A673 (cell line): Measurements from ENCODE around the gene LMOD3. TPM values are rescaled to one million over a fixed set of nuclear protein-coding genes. Genes with fewer than 3 reads are reported as not detected.

ENCODE experiments used
- BruUV-seq: library from RNA; stranded (reverse); fragments of 400-500 nt; replicated peaks from 2 replicates; lab custom pipeline; 2021; lab: Mats Ljungman, UMichigan
- CTCF ChIA-PET: fragments of 300-600 bp; sonication (Branson Sonifier 250); formaldehyde crosslinking; loops from one replicate; lab custom pipeline; 2022; ENCODE audit warnings: antibody characterized with exemption; lab: Charles Lee
- POLR2A ChIA-PET: fragments of 300-600 bp; sonication (Branson Sonifier 250); formaldehyde crosslinking; loops from one replicate; lab custom pipeline; 2022; ENCODE audit warnings: antibody characterized with exemption; ENCODE audit not compliant: low non-redundant PET; lab: Charles Lee
- DNase-seq: peaks from one replicate; pipeline ENCODE4 v3.0.0-alpha.2; 2015; ENCODE audit warnings: low spot score
- H3K27ac ChIP-seq: fragments of 200-600 bp; sonication (generic); 2 replicates; pipeline ENCODE4 v1.5.1; 2016; ENCODE audit warnings: mixed run types, low read depth, mild to moderate bottlenecking, mixed read lengths, antibody characterized with exemption, low read length; ENCODE audit not compliant: poor library complexity, severe bottlenecking
- H3K27me3 ChIP-seq: fragments of 200-600 bp; sonication (generic); replicated peaks from 2 replicates; pipeline ENCODE4 v1.6.1; 2017; ENCODE audit warnings: mixed run types, low read depth, mild to moderate bottlenecking, mixed read lengths, antibody characterized with exemption, low read length; ENCODE audit not compliant: insufficient read depth, poor library complexity
- H3K36me3 ChIP-seq: fragments of 200-600 bp; sonication (generic); 2 replicates; pipeline ENCODE4 v1.6.1; 2016; ENCODE audit warnings: mixed run types, mild to moderate bottlenecking, mixed read lengths, antibody characterized with exemption, low read length; ENCODE audit not compliant: insufficient read depth, poor library complexity, severe bottlenecking
- H3K4me1 ChIP-seq: fragments of 200-600 bp; sonication (generic); 2 replicates; pipeline ENCODE4 v1.6.1; 2017; ENCODE audit warnings: mixed run types, mild to moderate bottlenecking, mixed read lengths, antibody characterized with exemption, low read length; ENCODE audit not compliant: insufficient read depth, poor library complexity, severe bottlenecking
- H3K4me3 ChIP-seq: fragments of 200-600 bp; sonication (generic); 2 replicates; pipeline ENCODE4 v1.5.1; 2016; ENCODE audit warnings: low read depth, mixed run types, mild to moderate bottlenecking, mixed read lengths, low read length; ENCODE audit not compliant: poor library complexity, severe bottlenecking
- H3K9me3 ChIP-seq: fragments of 200-600 bp; sonication (generic); 2 replicates; pipeline ENCODE4 v1.6.1; 2016; ENCODE audit warnings: mixed run types, low read depth, mild to moderate bottlenecking, mixed read lengths, antibody characterized with exemption, low read length; ENCODE audit not compliant: poor library complexity, severe bottlenecking
- EZH2 ChIP-seq: fragments of 200-600 bp; sonication (generic); IDR thresholded peaks from 2 replicates; pipeline ENCODE4 v1.6.1; 2017; ENCODE audit warnings: borderline replicate concordance, low read depth, mild to moderate bottlenecking, mixed read lengths, antibody characterized with exemption, low read length; ENCODE audit not compliant: poor library complexity, severe bottlenecking
- intact Hi-C: fragments of 100-400 bp; cut with micrococcal nuclease; formaldehyde crosslinking; loops from one replicate; pipeline ENCODE4 v1.10.0; 2022; ENCODE audit not compliant: unreplicated experiment
- total RNA-seq: library from RNA; stranded (reverse); gene quantifications from 2 replicates; pipeline ENCODE4 v1.2.3, GENCODE V29; 2021
- TF ChIP-seq, protein P1 (sequence below): fragments of 300-800, 200-600 bp; sonication (generic); conservative IDR thresholded peaks from 2 replicates; pipeline ENCODE4 v1.5.1; 2017; ENCODE audit warnings: low read depth, mild to moderate bottlenecking, antibody characterized with exemption, low read length, moderate library complexity, mixed read lengths

LMOD3 gene
- total RNA-seq, 1 experiment from 2014 or later, result not detected

DNA sequence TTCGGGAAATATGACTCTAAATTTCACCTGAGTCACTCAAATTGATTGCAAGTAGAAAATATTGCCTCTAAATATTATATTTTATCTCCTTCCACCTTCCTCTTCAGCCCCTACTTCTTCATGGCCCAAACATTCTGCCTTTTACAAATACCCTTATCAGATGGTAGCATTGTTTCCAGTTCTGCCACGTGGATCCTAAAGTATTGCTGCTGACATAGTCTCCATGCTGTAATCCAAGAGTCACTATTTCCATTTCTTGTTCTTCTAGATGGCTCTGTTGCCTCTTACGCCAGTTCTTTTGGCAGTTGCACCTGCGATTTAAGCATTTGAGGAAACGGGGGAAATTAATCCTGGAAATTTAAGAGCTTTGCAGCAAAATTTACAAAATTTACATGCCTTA lies 13.6 kb downstream of the LMOD3 start:
- DNase-seq, result no peak
- ChIA-PET CTCF (no interaction called here), POLR2A (no interaction called here)

DNA sequence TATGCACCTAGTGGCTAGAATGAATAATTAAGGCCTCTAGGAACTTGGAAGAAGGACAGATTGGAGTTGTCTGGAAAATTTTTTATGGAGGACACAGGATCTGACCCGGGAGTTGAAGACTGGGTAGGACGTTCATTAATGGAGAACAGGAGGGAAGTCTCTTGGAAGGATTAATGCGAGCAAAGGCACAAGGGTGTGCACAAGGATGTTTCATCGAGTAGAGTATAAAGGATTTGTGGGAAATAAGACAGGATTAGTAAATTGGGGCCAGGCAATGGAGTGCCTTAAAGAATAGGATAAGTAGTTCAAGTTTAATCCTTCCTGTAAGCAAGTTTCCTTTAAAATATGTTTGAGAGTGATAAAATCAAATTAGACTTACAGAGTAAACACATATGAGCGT lies 14.6 kb downstream of the LMOD3 start:
- H3K27me3 ChIP-seq, result no peaks in the 10 kb centered on the region
- H3K4me3 ChIP-seq, result no peak overlapping the region
- no peaks in the 10 kb centered on the region for H3K9me3 ChIP-seq
- H3K36me3 ChIP-seq, result no peaks in the 10 kb centered on the region
- peaks cover 4% of the 10 kb centered on the region for H3K4me1 ChIP-seq
- DNase-seq, result peak; percentile 5
- intact Hi-C loops, result no loop called here
- no TSS peak for BruUV-seq
- no peak for TF ChIP-seq EZH2
- TF ChIP-seq, protein P1, sequence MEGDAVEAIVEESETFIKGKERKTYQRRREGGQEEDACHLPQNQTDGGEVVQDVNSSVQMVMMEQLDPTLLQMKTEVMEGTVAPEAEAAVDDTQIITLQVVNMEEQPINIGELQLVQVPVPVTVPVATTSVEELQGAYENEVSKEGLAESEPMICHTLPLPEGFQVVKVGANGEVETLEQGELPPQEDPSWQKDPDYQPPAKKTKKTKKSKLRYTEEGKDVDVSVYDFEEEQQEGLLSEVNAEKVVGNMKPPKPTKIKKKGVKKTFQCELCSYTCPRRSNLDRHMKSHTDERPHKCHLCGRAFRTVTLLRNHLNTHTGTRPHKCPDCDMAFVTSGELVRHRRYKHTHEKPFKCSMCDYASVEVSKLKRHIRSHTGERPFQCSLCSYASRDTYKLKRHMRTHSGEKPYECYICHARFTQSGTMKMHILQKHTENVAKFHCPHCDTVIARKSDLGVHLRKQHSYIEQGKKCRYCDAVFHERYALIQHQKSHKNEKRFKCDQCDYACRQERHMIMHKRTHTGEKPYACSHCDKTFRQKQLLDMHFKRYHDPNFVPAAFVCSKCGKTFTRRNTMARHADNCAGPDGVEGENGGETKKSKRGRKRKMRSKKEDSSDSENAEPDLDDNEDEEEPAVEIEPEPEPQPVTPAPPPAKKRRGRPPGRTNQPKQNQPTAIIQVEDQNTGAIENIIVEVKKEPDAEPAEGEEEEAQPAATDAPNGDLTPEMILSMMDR, result no peak
- CTCF ChIA-PET, result no interaction called here
- POLR2A ChIA-PET, result no interaction called here
- H3K27ac ChIP-seq, result no peak overlapping the region

More for the DNA sequence above, 13.6 kb downstream of the LMOD3 start:
- no peaks in the 10 kb centered on the region for H3K36me3 ChIP-seq
- H3K9me3 ChIP-seq, result no peaks in the 10 kb centered on the region
- H3K27me3 ChIP-seq, result no peaks in the 10 kb centered on the region
- BruUV-seq, result no TSS peak
- TF ChIP-seq, protein P1, result no peak
- H3K27ac ChIP-seq, result no peak overlapping the region
- intact Hi-C loops, result no loop called here
- H3K4me3 ChIP-seq, result no peak overlapping the region
- H3K4me1 ChIP-seq, result peaks cover 4% of the 10 kb centered on the region

DNA sequence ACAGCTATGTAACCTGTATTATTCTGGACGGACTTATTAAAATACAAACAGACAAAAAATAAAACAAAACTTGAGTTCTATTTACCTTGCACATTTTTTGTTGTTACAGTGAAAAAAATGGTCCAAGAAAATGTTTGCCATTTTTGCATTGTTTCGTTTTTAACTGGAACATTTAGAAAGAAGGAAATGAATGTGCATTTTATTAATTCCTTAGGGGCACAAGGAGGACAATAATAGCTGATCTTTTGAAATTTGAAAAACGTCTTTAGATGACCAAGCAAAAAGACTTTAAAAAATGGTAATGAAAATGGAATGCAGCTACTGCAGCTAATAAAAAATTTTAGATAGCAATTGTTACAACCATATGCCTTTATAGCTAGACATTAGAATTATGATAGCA lies 17.1 kb downstream of the LMOD3 start:
- no peaks in the 10 kb centered on the region for H3K27me3 ChIP-seq
- H3K9me3 ChIP-seq, result no peaks in the 10 kb centered on the region
- H3K36me3 ChIP-seq, result no peaks in the 10 kb centered on the region
- H3K4me1 ChIP-seq, result peaks cover 4% of the 10 kb centered on the region
- intact Hi-C loops, result no loop called here
- DNase-seq, result no peak
- no peak overlapping the region for H3K27ac ChIP-seq
- TF ChIP-seq EZH2, result no peak
- TF ChIP-seq, protein P1, result no peak
- ChIA-PET CTCF (no interaction called here), POLR2A (no interaction called here)
- no peak overlapping the region for H3K4me3 ChIP-seq
- no TSS peak for BruUV-seq
